ENCODE measurements around the gene MYO7B.

The MYO7B gene

DNA sequence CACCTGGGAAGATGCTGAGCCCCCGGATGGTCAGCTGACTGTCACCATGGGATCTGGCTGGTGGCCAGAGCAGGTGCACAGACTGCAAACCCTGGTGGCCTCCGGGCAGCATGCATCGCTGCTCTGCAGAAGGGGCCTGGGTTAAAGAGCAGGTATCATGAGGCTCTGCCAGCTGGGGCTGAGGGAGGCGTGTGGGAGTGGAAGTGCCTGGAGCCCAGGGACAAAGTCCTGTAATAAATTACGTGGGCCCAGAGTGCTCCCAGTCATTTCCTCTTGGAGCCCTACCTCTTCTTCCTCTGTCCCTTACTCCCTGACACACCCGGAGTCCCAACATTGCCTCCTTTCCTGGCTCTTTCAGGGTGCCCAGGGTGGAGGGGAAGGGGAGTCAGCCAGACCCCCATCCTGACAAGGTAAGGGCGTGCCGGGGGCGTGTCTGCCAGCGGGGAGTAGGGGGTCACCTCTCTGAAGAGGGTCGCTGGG, at the start of gene MYO7B:
MYO7B (plus strand) TSS at position 262 of the 480 bp plus-strand sequence. CDS start 24,040 bp downstream, outside the sequence.
- DNase-seq = no peak

DNA sequence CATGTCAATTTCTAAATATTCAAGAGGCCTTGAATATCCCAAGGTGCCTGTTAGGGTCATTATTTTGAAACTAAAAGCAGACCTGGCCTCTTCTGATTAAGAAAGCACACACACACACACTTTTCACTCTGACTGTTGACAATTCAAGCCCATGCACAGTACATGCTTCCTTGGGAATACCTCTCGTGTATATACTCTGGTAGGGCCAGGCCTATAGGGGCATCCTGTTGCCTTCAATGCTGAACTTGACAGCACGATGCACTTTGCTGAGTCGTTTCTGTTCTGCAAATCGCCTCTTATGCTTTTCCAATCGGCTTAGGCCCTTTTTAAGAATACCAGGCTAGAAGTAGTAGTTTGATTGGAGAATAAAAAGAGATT, 49.8 kb upstream of the MYO7B start:
- no peak for DNase-seq

DNA sequence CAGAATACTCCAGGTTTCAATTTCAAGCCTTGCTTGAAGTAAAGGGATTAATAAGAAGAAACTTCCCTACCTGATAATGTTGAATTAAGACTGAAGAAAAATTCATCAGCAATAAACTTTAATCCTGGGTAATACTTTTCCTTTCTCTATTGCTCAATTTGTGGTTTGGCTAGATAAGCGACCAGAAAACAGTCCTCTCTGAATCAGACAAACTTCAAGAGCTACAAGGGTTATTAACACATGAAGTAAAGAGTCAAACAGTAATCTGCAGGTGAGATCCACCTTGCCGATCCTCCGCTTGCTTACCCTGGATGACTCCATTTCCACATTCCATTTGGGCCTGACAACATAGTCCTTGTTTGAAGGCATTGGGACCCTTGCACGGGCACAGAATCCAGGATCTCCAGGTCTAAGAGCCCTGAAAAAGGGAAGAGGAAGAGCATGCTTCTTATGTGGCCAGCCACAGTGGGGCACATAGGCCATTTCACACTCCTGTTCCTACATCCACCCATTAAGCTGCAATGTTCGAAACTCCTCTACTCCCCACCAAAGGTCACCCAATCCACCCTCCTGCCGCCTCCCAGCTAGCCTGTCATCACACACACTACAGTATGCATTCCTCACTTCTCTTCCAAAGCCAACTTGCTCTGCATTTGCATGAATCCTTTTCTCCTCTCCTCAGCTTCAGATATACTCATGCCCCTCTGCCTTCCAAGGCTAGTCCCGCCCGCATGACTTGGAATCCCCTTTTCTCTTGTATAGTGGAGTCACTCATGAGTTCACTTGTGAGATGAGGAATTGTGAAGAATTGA, 49.0 kb upstream of the MYO7B start:
- DNase-seq = no peak

DNA sequence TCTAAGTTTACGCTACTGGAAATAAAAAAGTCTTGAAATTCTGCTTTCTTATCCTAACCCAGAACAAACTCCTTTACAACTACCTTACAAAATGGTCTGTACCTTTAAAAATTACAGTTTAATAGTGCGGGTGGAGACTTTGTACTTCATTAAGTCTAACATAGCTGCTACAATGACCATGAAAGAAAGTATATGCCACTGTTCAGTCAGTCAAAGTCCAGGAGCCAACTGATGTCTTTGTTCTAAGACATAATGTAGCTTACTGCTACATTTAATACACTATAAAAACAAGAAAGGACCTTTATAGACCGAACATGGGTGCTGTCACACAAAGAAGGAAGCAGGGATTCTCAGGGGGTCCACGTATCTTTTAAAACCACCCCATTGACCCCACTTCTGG, 45.2 kb upstream of the MYO7B start:
- DNase-seq = no peak

DNA sequence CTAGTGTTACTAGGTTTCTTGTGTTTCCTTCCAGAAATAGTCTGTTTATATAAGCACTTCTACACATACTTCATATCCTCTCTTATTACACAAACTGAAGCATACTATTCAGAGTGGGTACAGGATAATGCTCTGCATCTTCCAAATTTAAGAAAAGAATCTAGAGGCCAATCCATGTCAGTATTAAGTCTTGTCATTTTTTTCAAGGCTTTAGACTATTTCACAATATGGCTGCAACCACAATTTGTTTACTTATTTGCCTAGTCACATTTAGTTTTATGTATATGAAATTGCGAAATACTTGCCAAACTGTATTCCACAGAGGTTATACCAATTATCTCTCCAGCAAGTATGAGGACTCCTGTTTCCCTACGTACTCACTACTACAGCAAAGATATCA, 37.1 kb upstream of the MYO7B start:
- DNase-seq = no peak

DNA sequence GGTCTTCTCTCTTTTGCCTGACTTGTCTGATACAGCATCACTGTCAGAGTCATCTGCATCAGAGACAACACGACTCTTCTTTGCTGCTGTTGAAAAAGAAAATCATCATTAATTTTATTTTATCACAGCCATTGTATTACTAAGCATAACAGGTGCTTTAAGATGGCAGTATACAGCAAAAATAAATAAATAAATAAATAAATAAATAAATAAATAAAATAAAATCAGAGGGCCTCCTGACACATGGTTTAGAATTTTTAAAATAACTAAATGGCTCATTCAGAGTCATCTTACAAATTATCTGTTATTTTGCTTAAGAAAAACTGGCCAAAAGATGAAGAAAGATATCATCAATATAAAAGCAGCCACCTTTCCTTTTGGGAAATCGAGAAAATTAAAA, 32.0 kb upstream of the MYO7B start:
- DNase-seq = no peak

DNA sequence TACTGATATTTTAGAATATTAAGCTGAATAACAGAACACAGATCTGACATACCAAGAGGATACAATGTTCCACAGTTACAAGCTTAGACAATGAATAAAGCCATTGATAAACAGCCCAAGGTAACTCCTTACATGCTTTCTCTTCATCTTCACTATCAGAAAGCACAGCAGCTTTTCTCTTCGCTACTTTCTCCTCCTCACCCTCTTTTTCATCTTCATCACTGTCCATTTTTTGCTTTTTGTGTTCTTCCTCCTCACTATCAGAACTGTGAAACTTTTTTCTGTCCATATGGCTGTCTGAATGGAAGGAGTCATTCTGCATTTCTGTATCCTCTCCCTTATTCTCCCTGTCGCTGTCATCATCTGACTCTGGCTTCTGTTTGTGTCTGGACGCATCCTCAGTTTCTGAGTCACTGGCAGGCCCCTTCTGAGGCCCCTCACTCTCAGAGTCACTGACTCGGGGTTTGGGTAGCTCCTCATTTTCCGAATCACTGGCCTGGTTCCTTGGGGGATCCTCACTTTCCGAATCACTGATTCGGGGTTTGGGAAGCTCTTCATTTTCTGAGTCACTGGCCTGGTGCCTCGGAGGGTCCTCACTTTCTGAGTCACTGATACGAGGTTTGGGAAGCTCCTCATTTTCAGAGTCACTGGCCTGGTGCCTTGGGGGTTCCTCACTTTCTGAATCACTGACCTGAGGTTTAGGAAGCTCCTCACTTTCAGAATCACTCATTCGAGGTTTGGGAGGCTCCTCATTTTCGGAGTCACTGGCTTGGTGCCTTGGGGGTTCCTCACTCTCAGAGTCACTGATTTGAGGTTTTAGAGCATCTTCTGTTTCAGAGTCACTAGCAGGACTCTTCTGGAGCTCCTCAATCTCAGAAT, 30.7 kb upstream of the MYO7B start:
- no peak for DNase-seq

DNA sequence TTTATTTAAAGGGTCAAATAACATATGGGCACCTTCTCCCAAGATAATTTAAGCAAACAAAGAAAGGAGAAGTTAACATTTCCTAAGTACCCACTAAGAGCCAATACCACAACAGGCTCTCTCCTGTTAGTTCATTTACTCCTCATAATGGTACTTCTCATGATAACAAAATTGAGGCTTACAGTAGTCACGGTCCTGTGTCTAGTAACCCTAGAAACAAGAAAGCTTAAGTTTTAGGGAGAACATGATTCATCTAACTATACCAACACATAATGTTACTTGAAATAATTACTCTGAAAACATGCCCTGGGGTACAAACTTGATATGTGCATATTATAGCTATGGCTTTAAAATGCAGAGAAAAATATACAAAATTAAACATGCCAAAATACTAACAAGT, 29.0 kb upstream of the MYO7B start:
- DNase-seq = no peak

DNA sequence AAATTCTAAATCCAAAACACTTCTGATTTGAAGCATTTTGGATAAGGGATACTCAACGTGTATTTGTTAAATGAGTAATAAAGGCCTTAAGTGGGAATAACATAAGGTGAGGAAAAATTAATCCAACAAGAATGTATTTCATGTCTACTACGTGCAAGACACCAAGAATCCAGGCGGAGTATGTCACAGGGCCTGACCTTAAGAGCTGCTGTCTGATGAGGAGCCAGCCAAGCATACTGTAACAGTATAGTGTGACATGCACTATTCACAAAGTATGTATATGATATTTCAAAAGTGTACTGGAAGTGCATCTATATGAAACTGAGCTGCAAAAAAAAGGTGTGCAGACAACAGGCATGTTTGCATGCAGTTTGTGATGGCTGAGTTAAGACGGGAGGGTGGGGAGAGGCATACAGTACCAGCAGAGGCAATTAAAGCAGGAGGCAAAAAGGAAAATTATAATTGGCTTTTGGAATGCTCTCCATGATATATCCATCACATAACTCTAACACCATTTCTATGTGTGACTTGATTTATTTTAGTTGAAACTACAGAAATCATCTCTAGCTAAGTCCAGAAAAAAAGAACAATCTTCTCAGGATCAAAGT, 27.4 kb upstream of the MYO7B start:
- DNase-seq = no peak

DNA sequence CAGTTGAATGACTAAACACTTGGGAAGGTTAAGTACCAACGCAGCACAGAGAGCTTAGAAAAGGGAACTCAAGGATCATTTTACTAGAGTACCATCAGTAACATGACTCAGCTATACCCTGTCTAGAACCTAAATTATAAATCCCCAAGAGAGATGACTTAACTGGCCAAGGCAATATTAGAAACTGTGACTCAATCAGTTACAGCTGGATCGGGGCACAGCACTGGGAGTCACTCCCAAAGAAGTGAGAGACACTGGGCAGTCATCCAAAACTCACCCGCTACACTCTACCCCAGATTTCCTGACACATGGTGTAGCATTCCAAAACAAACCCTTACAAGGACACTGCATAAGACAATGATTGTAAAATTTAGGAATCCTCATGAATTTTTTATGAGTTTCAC, 26.9 kb upstream of the MYO7B start:
- DNase-seq = no peak

DNA sequence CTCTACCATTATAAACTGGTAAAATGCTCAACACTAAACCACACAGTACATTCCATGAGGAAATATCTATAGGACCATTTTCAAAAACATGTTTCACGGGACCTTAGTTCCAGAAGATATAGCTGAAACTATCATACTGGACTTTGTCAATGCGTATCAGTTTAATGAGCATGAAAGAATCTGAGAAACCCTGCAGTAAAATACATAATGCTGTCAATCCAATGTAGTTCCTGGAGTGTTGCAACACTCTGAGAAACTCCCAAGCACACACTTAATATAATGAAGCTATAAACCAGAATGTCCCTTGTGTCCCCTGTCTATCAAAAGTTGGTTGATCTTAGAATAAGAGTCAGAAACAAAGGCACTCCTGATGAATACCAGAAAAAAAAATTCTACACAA, 25.4 kb upstream of the MYO7B start:
- DNase-seq = no peak

DNA sequence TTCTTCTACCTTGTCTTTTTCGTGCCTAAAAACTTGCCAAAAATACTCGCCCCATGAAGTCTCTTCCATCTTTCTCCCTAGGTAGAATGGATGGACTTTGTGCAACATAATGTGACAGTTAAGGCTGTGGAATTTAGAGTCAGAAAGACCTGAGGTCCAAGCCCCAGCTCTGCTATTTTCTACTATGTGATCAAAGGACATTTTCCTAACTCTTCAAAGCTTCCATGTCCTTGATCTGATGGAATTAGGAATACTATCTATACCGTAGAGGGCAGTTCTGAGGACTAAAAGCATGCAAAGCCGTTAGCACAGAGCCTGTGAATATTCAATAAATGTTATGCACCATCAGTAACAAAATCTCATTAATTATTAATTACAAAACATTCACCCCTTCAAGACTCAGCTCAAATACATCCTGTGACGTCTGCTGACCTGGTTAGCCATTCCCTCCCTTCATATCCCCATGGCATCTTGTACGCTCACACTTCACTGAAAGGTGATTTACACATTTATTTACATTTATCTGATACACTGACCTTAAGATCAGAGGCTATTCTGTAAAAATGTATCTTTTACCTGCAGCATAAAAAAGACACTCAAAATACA, 24.3 kb upstream of the MYO7B start:
- no peak for DNase-seq

DNA sequence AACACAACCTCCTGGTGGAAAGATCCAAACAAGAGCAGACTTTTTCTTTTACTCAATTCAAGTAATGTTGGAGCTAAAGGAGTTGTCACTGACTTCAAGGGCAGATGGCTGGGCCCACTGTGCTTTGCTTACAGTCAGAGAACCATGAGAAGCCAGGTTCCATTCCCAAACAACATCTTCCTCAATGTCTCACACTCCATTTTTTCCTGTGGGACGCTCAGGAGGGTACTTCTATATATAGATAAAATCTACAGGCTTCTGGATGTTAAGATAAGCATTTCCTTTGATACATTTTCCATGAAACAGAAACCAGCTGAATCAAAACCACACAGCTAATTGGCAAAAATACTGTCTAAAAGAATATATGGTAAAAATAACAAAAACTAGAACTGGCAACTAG, 23.6 kb upstream of the MYO7B start:
- DNase-seq = no peak

DNA sequence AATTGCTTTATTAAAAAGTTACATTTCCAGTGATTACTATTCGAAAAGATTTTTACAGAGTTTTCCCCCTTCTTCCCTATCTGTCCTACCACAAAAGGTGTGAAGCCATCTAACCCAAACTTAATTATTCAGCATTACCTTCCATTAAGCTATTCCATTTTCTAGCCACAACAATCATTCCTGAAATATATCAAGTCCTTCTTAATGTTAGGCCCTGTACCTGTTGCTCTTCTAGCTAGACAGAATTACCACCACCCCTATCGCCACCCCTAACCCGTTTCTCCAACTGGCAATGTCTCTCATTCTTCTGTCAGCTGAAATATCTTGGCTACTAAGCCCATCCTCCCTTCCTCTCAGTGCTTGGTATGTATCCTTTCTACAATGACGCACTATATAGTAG, 23.1 kb upstream of the MYO7B start:
- DNase-seq = no peak

DNA sequence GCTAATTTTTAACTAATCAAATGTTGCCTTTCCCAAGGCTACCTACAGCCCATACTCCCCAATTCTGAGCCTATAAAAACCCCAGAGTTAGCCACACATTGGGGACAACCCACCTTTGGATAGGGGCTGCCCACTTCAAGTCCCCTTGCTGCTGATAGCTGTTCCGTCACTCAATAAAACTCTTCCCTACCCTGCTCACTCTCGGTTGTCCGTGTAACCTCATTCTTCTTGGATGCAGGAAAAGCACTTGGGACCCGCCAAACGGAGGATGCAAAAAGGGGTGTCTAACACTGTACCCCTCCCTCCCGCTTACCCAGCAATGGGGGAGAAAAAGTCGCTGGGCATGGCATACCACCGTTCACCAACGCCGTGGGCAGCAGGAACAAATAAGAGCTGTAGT, 21.4 kb upstream of the MYO7B start:
- no peak for DNase-seq

DNA sequence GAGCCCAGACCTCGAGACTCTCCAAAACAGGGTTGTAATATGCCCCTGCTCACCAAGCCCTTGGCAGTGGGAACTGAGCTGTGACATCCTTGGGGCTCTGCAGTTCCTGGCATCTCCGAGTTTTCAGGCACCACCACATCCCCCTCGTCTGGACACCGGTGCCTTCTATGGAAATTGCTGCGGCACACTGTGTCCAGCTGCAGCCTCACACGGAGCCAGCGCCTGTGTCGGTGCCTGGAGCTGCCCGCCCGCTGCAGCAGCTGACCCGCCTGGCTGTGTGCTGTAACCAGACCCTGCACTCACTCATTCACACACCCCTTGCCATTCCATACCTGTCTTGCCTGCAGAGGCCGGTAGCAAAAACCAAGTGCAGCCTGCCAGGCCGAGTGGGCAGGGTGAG, 21.0 kb upstream of the MYO7B start:
- no peak for DNase-seq

DNA sequence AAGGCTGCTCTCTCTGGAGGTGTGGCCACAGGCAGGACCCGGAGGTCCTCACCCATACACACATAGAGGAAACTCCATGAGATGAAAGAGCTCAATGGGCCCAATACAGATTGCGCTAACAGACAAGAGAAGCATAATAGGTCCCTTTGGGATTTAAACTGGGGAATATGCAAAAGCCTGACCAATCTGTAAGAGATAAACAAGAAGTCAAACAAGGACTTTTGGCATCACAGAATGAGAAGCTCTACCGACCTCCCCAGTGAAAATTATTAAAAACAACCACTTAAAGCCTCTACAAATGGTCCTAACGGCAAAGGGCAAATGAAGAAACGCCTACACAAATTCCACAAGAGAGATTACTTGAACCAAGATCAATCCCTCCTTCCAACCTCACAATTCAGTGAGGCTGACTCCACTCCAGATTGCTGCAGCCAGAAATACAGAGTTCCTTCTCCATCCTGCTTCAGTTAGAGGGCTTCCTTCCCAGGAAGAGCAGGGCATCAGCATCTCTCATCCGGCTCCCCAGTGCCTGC, 20.0 kb upstream of the MYO7B start:
- no peak for DNase-seq

DNA sequence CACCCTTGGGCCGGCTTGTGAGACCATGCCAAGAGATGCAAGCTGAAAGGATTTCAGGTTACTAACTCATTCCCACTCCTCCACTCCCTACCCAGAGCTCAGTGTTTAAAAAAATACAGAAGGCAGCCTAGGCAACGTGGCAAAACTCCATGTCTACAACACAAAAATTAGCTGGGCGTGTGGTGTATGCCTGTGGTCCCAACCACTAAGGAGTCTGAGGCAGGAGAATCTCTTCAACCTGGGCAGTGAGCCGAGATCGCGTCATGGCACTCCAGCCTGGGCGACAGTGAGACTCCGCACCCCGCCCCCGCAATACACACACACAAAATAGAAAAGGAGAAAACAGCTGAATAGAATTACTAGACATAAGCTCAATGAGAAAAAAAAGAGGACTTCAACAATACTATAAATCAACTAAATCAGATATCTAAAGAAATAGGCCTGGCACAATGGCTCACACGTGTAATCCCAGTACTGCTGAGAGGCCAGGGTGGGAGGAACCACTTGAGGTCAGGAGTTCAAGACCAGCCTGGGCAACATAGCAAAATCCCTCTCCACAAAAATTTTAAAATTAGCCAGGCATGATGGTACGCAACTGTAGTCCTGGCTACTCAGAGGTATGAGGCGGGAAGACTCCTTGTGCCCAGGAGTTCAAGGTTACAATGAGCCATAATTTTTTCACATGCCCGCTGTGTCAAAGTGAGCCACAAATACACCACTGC, 19.3 kb upstream of the MYO7B start:
- no peak for DNase-seq

DNA sequence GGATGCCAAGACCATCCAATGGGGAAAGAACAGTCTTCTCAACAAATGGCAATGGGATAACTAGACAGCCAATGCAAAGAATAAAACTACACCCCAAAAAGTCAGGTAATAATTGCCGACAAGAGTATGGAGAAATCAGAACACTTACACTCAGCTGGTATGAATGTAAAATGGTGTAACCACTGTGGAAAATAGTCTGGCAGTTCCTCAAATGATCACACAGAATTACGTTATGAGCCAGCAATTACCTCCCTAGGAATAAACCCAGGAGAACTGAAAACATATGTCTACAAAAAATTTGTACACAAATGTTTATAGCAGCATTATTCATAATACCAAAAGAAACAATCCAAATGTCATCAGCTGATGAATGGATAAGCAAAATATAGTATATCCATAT, 18.0 kb upstream of the MYO7B start:
- no peak for DNase-seq

DNA sequence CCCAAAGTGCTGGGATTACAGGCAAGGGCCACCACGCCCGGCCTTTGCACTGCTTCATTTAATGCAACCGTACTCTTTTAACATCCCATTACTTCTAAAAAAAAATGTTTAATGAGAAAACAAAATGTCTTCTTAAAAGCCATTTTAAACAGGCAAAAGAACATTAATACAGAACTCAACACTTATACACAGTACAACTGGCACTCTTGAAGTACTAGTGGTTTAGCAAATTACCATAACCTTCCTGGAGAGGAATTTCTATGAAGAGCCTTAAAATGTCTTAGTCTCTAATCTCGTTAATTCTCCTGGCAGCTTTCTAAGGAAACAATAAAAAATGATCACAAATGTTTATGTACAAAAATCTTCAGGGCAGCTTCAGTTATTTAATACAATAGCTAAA, 15.1 kb upstream of the MYO7B start:
- no peak for DNase-seq

DNA sequence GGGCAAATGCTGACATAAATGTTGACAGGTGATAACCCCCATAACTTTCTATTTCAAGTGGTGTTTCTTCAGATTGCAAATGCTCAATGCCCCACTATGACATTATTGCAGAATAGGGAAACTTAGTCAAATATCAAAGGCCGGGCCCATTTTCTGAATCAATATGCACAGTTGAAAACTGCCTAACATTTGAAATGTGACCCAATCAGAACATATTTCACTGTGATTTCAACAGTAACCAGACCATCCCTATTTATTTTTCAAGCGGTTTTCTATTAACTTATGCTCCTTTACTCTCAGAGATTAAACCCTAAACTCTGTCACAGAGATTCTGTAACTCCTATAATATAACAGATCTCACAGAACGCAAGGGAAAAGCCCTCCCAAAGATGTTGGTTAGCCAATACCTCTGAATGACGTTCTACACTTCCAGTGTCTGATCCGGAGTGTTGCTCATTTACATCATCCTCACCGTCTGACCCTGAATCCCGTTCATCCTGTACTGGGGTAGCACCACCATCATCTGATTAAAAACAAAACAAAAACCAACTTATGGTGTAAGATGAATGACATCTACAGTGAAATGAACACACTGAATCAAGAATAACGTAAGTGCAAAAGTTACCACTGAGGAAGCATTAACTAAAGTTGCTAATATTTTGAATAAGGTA, 12.1 kb upstream of the MYO7B start:
- no peak for DNase-seq

All from activated T-cell treated with anti-CD3 and anti-CD28 coated beads, Interleukin-2, amount 50 U/mL, for 1 hour (primary cell).